GM21360 (cell line): Measurements from ENCODE around the gene PCGF3.
"Not testable (repeated sequence)": the region's sequence is repeated elsewhere in the genome, so short reads cannot be mapped to it uniquely, and the experiment has no call there.

Experiments used
- ATAC-seq: cut with Tn5 transposase; IDR thresholded peaks from one replicate; pipeline ENCODE4 v1.9.1; 2021; ENCODE audit warnings: mild to moderate bottlenecking, moderate library complexity; ENCODE audit not compliant: unreplicated experiment

PCGF3 gene

DNA sequence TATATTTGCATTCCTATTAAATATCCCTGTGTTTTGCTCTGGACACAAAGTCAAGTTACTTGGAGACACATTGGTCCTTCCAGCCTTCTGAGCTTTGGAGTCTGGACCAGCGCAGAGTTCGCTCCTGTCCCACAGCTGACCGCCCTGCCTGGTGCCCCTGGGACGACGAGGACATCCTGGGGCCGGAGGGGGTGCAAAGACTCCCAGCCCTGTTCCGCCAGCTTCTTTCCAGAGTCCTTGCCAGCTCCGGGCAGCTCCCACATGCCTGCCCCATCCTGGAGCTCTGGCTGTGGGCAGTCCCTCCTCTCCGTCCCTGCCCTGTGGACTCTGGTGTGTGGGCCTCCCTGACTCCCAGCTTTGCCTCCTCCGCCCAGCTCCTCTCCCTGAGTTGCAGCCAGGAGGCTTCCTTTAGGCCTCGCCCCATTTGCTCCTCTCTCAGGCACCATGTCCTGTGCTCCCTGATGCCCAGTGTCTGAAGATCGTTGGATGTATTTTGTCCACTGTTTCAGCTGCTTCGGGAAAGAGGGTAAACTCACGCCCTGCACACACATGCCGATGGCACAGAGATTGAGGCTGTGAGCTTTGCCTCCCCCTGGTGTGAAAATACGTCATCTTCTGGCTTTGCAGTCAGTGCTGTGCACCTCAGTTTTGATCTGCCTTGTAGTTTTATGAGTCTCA is 4.9 kb upstream of the PCGF3 start:
- no peak for ATAC-seq

DNA sequence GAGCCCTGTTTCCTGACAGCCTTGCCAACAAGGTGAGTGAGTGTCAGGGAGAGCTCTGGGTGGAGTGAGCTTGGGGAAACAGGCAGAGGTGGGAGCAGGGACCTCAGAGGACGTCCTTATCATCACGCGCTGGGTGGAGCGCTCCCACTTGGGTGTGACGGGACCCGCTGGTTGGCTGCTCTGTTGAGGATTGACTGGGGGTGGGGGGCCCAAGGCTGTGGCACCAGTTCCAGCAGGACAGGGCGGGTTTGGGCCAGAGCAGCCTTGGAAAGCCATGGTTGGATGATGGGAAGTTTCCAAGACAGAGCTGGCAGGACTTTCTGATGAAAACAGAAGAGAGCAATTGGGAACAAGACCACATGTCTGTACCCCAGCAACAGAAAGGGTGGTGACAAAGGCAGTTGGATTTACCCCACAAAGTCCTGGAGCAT is 3.0 kb upstream of the PCGF3 start:
- no peak for ATAC-seq

DNA sequence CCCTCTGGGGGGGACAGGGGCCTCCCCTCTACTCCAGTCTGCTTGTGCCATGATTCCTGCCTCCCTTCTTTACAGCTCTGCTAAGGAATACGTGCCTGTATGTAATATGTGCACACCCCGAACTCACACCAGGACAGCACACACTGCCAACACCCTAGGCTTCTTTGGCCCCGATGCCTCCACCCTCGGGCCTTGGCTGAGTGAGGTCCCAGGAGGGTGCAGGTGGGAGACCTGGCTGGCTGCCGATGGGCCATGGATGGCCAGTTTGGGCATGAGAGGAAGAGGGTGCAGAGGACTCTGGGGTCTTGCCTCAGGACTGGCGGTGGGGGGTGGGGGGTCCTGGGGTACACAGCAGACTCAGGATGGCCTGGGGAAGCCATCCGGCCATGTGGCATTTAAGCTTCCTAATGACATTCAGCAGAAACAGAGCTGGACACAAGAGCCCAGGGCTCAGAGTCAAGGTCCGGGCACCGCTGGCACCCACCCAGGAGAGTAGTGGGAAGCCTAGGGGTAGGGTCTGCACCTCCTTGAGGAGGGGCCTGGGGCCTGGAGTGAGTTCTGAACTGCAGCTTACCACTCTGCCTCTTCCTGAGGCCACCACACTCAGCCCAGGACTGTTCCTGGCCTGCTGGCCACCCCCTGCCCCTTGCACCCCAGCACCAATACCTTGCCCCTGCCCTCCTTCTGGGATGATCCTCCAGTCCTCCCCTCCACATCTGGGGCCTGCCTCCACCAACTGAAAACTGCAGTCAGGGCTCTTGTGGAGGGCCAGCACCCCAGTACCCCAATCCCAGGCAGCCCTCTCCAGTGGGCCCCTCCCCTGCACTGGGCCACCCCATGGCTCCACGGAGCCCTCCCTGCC is 2.1 kb upstream of the PCGF3 start:
- ATAC-seq = no peak

DNA sequence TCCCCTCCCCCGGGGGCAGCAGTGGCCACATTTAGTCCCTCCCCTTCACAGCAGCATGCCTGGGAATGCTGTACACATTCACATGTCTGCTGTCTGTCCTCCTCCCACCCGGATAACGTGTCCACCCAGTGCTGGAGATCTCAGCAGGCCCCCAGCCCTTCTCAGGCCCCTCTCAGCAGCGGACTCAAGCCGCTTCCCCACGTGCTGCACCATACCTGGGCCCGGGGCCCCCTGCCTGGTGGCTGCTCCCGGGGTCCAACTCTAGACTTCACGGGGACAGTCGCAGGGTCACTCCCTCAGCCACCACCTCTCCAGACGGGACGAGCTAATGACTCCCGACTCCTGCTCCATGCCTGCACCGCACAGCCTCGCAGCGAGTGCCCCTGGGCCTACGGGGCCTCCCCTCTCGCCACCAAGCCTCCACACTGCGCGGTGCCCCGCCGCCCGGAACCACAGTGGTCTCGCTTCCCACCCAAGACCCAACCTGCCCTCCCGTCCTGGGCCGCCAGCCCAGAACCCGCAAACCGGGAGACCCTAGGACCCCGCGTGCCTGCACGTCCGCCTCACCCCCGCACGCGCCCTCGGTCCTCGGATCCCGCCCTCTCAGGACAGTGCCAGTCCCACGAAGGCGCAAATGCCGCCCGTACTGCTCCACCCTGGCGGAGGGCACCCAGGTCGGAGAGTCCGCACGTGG is 1.3 kb upstream of the PCGF3 start:
- no peak for ATAC-seq

GRCh38 chr4:704971-705277 is 708 bp upstream of the PCGF3 start:
- no peak for ATAC-seq

- not testable (repeated sequence) for ATAC-seq
Observed at GRCh38 chr4:706083-706633, 526 bp downstream of the PCGF3 start.

DNA sequence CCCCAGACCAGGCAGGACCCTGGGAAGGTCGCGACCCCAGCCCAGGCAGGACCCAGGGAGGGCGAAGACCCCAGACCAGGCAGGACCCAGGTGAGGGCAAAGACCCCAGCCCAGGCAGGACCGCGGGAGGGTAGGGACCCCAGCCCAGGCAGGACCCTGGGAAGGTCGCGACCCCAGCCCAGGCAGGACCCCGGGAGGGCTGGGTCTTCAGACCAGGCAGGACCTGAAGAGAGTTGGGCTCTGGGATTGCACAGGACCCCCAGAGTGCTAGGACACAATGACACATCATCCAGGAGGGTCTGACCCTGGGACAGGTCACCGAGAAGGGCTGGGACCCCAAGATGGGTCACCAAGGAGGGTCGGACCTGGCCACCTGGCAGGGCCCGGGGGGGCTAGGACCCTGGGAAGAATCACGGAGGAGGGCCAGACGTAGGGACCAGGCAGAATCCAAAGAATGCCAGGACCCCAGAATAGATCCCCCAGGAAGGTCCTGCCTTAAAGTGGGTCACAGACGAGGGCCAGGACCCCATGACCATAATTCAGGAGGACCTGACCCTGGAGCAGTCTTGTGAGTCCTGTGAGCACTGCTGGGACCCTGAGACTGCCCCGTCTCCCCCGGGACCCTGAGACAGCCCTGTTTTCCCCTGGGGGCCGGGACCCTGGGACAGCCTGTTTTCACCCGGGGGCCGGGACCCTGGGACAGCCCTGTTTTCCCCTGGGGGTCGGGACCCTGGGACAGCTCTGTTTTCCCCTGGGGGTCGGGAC is 1.4 kb downstream of the PCGF3 start:
- no peak for ATAC-seq

DNA sequence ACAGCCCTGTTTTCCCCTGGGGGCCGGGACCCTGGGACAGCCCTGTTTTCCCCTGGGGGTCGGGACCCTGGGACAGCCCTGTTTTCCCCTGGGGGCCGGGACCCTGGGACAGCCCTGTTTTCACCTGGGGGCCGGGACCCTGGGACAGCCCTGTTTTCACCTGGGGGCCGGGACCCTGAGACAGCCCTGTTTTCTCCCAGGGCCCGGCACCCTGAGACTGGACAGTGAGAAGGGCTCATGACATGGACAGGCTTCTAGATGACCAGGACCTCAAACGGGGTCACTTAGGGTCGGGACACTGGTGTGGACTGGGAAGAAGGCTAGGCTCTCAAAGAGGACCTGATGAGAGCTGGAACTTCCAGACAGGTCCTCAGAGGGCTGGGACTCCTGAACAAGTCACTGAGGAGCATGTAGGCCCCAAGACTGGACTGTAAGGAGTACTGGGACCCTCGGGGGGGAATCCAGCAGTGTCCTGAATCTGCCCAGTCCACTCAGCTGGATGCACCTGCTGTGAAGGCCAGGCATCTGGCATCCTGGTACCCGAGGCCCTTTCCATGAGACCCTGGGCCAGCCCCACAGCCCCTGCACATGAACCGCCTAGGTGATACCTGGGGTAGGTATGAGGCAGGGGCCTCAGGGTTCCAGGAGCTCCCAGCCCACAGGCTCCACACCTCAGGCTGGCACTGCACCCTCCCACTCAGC is 2.4 kb downstream of the PCGF3 start:
- no peak for ATAC-seq

DNA sequence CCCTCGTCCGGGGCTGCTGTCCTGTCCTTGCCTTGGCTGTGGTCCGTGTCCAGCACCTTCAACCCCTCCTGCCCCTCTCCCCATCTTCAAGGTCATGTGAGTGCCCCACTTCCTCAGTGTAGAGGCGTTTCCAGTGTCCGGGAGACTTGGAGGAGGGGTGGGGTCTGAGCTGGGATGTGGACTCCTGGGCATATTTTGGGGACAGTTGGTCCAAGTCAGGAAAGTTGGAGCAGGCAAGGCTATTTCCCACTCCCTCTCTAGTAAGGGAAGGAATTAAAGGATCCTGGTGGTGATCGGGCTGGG is 3.0 kb downstream of the PCGF3 start:
- no peak for ATAC-seq

DNA sequence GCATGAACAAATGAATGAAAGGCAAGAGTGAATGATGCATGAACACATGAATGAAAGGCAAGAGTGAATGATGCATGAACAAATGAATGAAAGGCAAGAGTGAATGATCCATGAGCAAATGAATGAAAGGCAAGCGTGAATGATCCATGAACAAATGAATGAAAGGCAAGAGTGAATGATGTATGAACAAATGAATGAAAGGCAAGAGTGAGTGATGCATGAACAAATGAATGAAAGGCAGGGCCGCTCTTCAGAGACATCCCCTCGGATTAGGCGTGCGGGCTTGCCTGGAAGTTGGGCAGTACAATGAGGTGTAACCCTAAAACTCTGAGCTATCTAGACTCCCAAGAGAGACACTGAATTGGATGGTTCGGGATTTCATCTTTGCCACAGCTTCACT is 3.7 kb downstream of the PCGF3 start:
- no peak for ATAC-seq

- no peak for ATAC-seq
Observed at GRCh38 chr4:710116-710515, 4.5 kb downstream of the PCGF3 start.

- no peak for ATAC-seq
Observed at GRCh38 chr4:710916-711315, 5.3 kb downstream of the PCGF3 start.

GRCh38 chr4:712093-712492 is 6.5 kb downstream of the PCGF3 start:
- ATAC-seq = no peak

- ATAC-seq = no peak
Observed at GRCh38 chr4:712916-713632, 7.4 kb downstream of the PCGF3 start.

- ATAC-seq = no peak
Observed at GRCh38 chr4:714087-714486, 8.5 kb downstream of the PCGF3 start.

GRCh38 chr4:717601-718320 is 12.1 kb downstream of the PCGF3 start:
- ATAC-seq = no peak

DNA sequence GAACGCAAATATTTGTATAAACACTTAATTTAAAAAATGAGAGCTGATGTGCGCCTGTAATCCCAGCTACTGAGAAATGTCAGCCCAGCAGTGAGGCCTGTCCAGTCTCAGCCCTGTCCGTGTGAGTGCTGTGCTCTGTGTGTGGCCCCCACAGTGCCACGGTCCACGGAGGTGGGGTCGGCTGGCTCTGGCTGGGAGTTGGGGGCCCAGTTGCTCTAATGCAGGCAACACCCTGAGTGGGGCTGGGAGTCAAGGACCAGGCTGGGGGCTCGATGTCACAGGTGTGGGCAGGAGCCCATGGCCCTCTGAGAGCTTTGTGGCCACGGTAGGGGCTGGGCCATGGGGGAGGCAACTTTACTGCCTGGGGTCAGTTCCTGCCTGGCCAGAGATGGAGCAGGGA is 12.8 kb downstream of the PCGF3 start:
- no peak for ATAC-seq

GRCh38 chr4:720111-720860 is 14.7 kb downstream of the PCGF3 start:
- ATAC-seq = no peak
